ENCODE results near the gene ACOXL. TPM values are rescaled to one million over a fixed set of nuclear protein-coding genes. Genes with fewer than 3 reads are reported as not detected.

ACOXL gene
- total RNA-seq, 2 experiments from 2014 or later, result not detected

GRCh38 chr2:110888411-110888810 is 156.0 kb downstream of the ACOXL start:
- Mint-ChIP-seq H3K4me3 (no peak overlapping the region), H3K4me1 (ENCODE audit: low read depth) (no peaks in the 10 kb centered on the region), H3K27ac (no peak overlapping the region), H3K36me3 (ENCODE audit: low read depth) (no peaks in the 10 kb centered on the region), H3K9me3 (peaks cover 2% of the 10 kb centered on the region), H3K27me3 (peaks cover 21% of the 10 kb centered on the region)
- no peak overlapping the region for H3K4me3 ChIP-seq (ENCODE audit: low read length)
- no peak for DNase-seq
- TF ChIP-seq, protein P1, sequence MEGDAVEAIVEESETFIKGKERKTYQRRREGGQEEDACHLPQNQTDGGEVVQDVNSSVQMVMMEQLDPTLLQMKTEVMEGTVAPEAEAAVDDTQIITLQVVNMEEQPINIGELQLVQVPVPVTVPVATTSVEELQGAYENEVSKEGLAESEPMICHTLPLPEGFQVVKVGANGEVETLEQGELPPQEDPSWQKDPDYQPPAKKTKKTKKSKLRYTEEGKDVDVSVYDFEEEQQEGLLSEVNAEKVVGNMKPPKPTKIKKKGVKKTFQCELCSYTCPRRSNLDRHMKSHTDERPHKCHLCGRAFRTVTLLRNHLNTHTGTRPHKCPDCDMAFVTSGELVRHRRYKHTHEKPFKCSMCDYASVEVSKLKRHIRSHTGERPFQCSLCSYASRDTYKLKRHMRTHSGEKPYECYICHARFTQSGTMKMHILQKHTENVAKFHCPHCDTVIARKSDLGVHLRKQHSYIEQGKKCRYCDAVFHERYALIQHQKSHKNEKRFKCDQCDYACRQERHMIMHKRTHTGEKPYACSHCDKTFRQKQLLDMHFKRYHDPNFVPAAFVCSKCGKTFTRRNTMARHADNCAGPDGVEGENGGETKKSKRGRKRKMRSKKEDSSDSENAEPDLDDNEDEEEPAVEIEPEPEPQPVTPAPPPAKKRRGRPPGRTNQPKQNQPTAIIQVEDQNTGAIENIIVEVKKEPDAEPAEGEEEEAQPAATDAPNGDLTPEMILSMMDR (IDR thresholded peaks at IDR 0.05), result no peak
- H3K27ac ChIP-seq (ENCODE audit: low read depth in 1 of 2, low read length in 2 of 2), result no peak overlapping the region
- no peaks in the 10 kb centered on the region for H3K4me1 ChIP-seq (ENCODE audit: insufficient read depth, low read length)
- intact Hi-C loops (cut with DNase I, micrococcal nuclease), result no loop called here
- H3K9me3 ChIP-seq (ENCODE audit: control insufficient read depth in 1 of 2, insufficient read depth in 1 of 2, low read length in 2 of 2), result no peaks in the 10 kb centered on the region
- ChIA-PET POLR2A (no interaction called here), CTCF (interaction anchor here (0.6 kb wide), 1 partner anchor 37 kb away, joined by 3 read pairs; no protein-coding TSS in a partner anchor)
- H3K36me3 ChIP-seq (ENCODE audit: insufficient read depth, low read length), result no peaks in the 10 kb centered on the region
- ATAC-seq (ENCODE audit: poor library complexity), result no peak
- H3K27me3 ChIP-seq (ENCODE audit: control insufficient read depth in 1 of 2, insufficient read depth in 2 of 2, low read length in 2 of 2), result peaks cover 0 to 4% of the 10 kb centered on the region in 2 experiments

DNA sequence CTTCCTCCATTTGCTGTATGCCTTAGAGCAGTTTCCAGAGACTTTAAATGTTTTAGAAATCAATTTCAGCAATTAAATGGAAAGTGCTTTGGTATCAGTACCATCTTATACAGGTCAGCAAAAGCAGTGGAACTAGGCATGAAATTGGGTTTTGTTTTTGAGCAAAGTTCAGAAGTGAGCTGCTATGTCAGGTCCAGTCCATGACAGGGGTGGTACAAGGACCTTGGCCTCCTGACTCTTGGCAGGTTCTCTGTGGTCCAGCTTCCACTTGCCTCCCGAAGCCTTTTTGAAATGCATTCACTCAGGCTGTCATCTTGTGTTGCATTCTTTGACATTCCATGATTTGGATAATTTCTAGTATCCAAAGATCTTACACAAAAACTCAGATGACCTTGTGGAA is 159.3 kb downstream of the ACOXL start:
- H3K27me3 ChIP-seq (ENCODE audit: control insufficient read depth in 1 of 2, insufficient read depth in 2 of 2, low read length in 2 of 2), result peaks cover 0 to 12% of the 10 kb centered on the region in 2 experiments
- Mint-ChIP-seq H3K4me3 (no peak overlapping the region), H3K27ac (no peak overlapping the region), H3K36me3 (ENCODE audit: low read depth) (no peaks in the 10 kb centered on the region), H3K4me1 (ENCODE audit: low read depth) (no peaks in the 10 kb centered on the region), H3K9me3 (peaks cover 9% of the 10 kb centered on the region), H3K27me3 (peaks cover 39% of the 10 kb centered on the region)
- H3K9me3 ChIP-seq (ENCODE audit: control insufficient read depth in 1 of 2, insufficient read depth in 1 of 2, low read length in 2 of 2), result no peaks in the 10 kb centered on the region
- intact Hi-C loops (cut with DNase I, micrococcal nuclease), result no loop called here
- TF ChIP-seq, protein P1 (IDR thresholded peaks at IDR 0.05), result no peak
- ATAC-seq (ENCODE audit: poor library complexity) (no peak), DNase-seq (no peak)
- H3K27ac ChIP-seq (ENCODE audit: low read depth in 1 of 2, low read length in 2 of 2), result no peak overlapping the region
- CTCF ChIA-PET, result no interaction called here
- no peaks in the 10 kb centered on the region for H3K36me3 ChIP-seq (ENCODE audit: insufficient read depth, low read length)
- no peaks in the 10 kb centered on the region for H3K4me1 ChIP-seq (ENCODE audit: insufficient read depth, low read length)
- H3K4me3 ChIP-seq (ENCODE audit: low read length), result no peak overlapping the region
- POLR2A ChIA-PET, result no interaction called here

- no peaks in the 10 kb centered on the region for H3K36me3 ChIP-seq (ENCODE audit: insufficient read depth, low read length)
- peaks cover 0 to 12% of the 10 kb centered on the region in 2 experiments for H3K27me3 ChIP-seq (ENCODE audit: control insufficient read depth in 1 of 2, insufficient read depth in 2 of 2, low read length in 2 of 2)
- intact Hi-C loops (cut with DNase I, micrococcal nuclease), result no loop called here
Measured at GRCh38 chr2:110896226-110896625, 163.9 kb downstream of the ACOXL start.

More at GRCh38 chr2:110896226-110896625, 163.9 kb downstream of the ACOXL start:
- POLR2A ChIA-PET, result no interaction called here
- CTCF ChIA-PET, result no interaction called here
- H3K4me3 ChIP-seq (ENCODE audit: low read length), result no peak overlapping the region
- no peak for ATAC-seq (ENCODE audit: poor library complexity)
- H3K4me1 Mint-ChIP-seq (ENCODE audit: low read depth), result no peaks in the 10 kb centered on the region
- H3K4me3 Mint-ChIP-seq, result no peak overlapping the region
- H3K9me3 Mint-ChIP-seq, result peaks cover 7% of the 10 kb centered on the region
- TF ChIP-seq, protein P1 (IDR thresholded peaks at IDR 0.05), result no peak
- no peaks in the 10 kb centered on the region for H3K36me3 Mint-ChIP-seq (ENCODE audit: low read depth)
- no peak for DNase-seq
- peaks cover 23% of the 10 kb centered on the region for H3K27me3 Mint-ChIP-seq
- no peaks in the 10 kb centered on the region for H3K4me1 ChIP-seq (ENCODE audit: insufficient read depth, low read length)
- H3K9me3 ChIP-seq (ENCODE audit: control insufficient read depth in 1 of 2, insufficient read depth in 1 of 2, low read length in 2 of 2), result no peaks in the 10 kb centered on the region
- no peak overlapping the region for H3K27ac ChIP-seq (ENCODE audit: low read depth in 1 of 2, low read length in 2 of 2)
- no peak overlapping the region for H3K27ac Mint-ChIP-seq

All from CD4-positive, alpha-beta T cell (primary cell).